DMS114 treated with DMSO at 0.1 percent for 48 hours (cell line): ENCODE measurements around the gene PEX5.

Experiments used
- DNase-seq: peaks from one replicate; lab custom pipeline; 2025; ENCODE audit not compliant: unreplicated experiment; lab: John Stamatoyannopoulos, UW

Gene PEX5

DNA sequence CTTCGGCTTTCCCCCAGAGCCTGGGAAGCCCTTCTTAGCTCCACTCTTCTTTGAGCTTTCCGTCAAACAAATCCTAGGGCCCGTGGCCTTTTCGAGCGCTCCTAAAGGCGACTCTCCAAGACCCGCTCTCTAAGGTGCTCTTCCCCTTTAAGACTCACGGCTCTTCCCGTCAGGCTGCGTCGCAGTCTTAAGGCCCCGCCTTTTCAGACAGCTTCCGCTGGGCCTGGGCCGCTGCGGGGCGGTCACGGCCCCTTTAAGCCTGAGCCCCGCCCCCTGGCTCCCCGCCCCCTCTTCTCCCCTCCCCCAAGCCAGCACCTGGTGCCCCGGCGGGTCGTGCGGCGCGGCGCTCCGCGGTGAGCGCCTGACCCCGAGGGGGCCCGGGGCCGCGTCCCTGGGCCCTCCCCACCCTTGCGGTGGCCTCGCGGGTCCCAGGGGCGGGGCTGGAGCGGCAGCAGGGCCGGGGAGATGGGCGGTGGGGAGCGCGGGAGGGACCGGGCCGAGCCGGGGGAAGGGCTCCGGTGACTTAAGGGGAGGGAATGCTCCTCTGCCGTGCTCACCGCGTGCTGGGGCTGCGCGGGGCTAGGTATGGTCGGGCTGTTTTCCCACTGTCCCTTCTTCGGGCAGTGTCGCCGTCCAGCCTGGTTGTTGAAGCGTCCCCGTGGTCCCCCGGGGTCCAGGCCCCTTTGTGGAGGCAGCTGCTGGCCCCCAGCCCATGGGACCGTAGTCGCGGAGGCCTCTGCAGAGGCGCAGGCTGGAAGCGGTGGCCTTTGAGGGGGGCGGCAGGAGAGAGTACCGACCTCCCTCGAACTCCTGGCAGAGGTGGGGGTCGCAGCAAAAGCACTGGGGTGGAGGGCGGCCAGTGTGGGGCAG, at the start of gene PEX5:
Gene PEX5, plus strand, starts transcription at position 289 of the 870 bp plus-strand sequence. CDS start 692 bp downstream, outside the sequence.
- peak; percentile 80 for DNase-seq

DNA sequence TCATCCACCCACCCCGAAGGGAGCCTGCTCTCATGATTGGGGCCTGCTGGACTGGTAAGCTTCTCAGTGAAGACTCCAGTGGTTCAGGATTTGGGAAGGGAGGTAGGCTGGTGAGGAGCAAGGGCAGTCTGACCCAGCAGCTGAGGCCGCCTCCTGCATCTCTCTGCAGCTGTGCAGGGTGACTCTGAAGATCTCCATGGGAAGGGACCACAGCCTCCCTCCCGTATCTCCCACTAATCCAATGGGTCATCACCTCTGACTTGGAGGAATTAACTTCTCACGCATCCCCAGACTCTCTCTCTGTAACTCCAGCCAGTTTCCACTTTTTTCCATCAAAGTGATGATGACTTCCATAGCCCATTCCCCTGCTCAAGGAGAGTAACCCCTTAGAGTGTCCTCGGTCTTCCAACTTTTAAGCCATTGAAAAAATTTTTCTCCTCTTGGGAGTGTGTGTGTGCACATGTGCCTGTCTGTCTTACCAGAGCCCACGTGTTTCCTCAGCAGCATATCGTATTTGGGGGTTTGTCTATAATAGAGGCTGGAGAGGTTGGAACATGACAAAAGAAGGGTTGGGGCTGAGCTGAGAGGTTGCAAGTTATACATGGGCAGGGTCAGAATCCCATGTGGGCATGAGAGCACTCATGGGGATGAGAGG, 48.0 kb upstream of the PEX5 start:
- DNase-seq = no peak

GRCh38 chr12:7142056-7142644, 47.3 kb upstream of the PEX5 start:
- DNase-seq = no peak

DNA sequence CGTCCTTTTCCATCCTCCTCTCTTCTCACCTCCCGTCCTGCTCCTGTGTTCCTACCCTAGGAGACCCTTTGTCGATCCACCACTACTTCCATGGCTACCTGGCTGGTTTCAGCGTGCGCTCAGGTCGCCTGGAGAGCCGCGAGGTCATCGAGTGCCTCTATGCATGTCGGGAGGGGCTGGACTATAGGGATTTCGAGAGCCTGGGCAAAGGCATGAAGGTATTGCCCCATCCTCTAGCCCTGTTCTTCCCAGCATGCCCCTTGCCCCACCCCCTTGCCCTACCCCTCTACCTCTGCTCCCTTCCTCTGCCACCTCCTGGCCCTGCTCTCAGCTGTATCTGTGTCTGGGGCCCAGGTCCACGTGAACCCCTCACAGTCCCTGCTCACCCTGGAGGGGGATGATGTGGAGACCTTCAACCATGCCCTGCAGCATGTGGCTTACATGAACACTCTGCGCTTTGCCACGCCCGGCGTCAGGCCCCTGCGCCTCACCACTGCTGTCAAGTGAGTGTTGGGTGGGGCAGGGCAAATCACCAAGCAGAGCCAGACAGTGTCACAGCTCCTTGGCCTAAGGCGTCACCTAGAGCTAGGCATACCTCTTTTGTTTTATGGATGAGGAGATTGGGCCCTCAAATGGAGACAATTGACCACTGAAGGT, 46.5 kb upstream of the PEX5 start:
- DNase-seq = no peak

DNA sequence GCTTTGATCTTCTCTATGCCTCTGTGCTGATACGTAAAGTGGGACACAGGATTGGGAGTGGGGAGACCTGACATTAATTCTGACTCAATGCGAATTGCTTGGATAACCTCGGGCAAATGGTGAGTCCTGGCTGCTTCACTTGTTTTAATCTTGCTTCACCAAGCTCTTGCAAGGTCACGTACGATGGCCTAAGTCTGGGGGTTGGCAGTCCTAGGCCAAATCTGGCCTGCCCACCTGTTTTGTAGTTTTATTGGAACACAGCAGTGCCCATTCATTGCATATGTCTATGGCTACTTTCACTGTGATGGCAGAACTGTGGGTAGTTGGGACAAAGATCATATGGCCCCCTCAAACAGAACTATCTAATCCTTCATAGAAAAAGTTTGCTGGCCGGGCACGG, 45.9 kb upstream of the PEX5 start:
- DNase-seq = no peak

GRCh38 chr12:7144414-7145120, 44.9 kb upstream of the PEX5 start:
- DNase-seq = peak; percentile 66

- DNase-seq = no peak
These were observed 43.8 kb upstream of the PEX5 start for GRCh38 chr12:7145671-7146070.

- DNase-seq = no peak
These were observed 43.3 kb upstream of the PEX5 start for GRCh38 chr12:7146228-7146627.

DNA sequence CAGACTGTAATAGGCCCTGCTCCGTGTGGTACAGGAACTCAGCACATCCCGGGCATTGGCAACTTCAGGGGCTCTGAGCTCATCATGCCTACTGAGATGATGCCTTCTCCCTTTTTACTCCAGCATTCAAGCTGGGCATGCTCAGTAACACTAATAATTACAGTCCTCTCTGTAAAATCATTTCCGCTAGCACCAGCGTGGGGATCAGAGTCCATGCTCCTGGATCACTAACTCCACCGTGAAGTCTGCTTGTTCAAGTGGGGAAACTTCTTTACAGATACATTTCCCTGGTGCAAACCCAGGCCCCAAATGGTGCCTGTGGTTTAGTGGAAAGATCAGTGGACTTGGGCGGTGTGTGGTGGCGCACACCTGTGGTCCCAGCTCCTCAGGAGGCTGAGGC, 42.6 kb upstream of the PEX5 start:
- DNase-seq = no peak

GRCh38 chr12:7150356-7150755, 39.1 kb upstream of the PEX5 start:
- no peak for DNase-seq

GRCh38 chr12:7150841-7151240, 38.6 kb upstream of the PEX5 start:
- DNase-seq = no peak

- DNase-seq = no peak
These were observed 38.0 kb upstream of the PEX5 start for GRCh38 chr12:7151532-7151931.

DNA sequence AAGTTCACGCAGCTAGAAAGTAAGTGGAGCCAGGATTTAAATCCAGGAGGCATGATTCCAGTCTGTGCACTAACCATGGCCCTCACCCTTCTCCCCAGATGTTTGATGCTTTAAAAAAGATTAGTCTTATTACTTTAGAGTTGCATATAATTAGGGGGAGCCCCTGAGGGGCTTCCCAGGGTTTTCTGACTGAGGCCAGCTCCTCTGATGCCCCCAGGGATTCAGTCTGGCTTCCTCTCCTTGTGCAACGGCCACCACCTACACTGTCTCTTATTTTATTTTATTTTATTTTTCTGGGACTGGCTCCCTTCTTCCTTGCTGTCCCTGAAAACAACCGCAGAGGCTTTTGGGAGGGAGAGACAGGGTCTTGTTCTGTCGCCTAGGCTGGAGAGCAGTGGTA, 36.7 kb upstream of the PEX5 start:
- DNase-seq = no peak

DNA sequence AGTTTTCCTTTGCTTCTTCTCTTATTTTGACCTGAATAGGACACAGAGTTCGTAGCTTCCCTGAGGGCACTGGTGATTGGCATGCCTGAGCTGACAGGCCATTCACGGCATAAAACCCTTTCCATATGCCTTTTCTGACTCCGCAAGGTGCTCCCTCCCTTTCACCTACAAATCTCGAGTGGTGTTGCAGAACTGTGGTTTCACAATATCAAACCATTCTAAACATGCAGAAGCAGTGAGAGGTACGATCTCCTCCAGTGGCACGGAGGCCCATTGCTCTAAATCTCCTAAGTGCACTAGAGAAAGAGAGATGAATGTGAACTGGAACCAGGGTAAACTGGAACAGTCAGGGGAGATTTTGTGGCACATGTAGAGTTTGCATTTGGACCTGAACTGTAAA, 35.4 kb upstream of the PEX5 start:
- no peak for DNase-seq

DNA sequence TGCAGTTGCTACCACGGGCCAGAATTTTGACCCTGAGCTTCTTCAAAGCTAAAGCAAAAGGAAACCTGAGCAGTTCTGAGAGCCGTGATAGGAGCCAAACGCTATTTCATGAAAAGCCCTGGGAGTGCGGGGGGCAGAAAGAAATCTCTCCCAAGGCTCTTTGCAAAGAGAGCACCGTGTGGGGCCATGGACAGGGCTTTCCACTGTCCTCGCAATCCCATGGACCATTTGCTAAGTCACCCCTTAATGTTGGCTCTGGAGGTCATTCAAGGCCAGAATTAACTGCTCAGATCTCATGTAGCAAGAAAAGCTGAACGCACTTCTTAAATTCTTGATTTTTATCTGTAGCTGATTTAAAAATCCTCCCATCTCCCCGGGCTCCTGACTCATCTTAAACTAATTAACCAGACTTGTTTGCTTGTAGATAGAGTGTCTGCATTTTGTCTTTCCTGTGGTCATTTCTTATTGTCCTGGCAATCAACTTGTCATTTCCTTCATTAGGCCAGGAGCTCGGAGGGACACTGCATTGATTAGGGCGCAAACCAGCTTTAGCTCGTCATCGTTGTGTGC, 34.5 kb upstream of the PEX5 start:
- DNase-seq = no peak

GRCh38 chr12:7155471-7156034, 33.9 kb upstream of the PEX5 start:
- DNase-seq = no peak

DNA sequence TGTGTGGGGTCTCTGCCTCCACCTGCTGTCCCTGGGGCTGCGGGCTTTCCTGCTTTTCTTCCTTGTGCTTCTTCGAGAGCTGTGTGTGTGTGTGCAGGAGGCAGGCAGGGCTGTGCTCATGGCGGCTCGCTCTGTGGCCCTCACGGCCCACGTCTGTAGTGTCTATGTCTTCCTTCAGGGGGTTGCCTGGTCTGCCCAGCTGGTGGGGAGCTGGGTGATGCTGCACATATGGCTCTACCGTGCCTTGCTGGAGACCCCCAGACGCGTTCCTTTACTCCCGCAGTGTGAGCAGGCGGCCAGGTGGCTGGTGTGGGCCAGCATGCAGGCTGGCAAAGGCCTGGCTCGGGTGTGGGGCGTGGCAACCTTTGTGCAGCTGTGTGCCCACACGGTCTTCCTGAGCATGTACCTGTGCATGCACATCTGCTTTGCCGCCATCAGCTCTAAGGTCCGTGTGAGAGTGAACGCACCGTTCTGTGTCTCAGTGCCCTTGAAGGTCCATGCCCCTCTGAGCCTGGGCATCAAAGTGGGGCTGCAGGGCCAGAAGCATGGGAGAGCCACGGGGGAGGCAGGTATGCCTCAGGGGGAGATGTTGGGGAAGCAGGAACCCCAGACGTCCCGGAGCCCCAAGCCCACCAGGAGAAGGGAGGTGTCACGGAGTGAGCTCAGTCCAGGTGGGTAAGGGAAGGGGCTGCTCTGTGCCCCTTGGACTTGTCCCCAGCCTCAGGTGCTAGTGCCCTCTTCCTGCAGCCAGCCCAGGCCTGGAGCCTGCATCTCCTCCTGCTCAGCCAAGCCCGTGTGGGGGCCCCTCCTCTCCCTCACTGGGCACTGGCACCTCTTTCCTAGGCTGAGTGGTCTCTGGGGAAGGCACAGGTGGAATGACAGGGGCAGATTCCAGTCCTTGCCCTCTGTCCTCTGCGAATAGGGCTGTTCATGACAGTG, 33.0 kb upstream of the PEX5 start:
- DNase-seq = no peak

DNA sequence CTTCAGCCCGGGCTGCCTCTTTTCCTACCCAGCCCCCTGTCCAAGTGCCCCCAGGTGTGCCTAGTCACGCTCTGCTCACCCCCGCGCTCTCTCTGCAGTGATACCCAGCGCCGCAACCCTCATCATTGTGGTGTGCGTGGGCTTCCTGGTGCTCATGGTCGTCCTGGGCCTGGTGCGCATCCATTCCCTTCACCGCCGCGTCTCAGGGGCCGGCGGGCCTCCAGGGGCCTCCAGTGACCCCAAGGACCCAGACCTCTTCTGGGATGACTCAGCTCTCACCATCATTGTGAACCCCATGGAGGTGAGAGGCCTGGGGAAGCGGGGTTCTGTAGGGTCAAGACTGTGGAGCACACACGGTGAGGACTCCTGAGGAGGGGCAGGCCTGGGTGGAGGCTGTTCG, 32.1 kb upstream of the PEX5 start:
- DNase-seq = no peak
